ENCODE data around the gene BCOR.

DNA sequence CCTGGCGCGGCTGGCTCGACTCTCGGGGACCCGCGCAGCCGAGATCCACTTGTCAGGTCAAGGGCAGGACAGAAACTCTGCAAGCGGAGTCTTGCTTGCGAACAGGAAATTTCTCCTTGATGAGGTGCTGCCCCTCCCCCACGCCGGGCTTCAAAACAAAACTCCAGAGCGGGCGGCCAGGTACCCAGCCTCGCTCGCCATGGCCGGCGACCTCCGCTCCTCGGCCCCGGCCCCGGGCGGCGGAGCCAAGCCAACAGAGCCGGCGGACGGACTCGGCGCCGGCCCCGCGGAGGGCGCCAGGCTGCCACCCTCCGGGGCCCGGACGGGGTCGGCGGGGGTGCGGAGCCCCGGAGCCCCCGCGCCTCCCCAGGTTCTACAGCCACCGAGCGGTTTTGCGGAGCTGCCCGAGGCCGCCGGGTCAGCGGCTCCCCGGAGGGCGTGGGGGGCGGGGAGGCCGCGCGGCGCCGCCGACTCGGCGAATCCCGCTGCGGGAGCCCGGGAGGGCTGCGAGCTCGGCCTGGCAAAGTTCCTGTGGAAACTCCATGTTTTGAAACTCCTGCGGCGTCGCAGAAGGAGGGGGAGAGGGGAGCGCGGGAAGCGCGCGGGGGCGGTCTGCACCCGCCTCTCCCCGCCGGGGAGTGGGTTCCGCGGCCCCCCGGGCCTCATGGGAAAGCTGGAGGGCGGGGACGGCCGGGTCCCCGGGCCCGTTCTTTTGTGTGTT lies 11.7 kb upstream of the BCOR start:
- no peak for TF ChIP-seq EZH2 (IDR thresholded peaks at IDR 0.05; ENCODE audit: borderline replicate concordance, low read length)
- TF ChIP-seq, protein P1, sequence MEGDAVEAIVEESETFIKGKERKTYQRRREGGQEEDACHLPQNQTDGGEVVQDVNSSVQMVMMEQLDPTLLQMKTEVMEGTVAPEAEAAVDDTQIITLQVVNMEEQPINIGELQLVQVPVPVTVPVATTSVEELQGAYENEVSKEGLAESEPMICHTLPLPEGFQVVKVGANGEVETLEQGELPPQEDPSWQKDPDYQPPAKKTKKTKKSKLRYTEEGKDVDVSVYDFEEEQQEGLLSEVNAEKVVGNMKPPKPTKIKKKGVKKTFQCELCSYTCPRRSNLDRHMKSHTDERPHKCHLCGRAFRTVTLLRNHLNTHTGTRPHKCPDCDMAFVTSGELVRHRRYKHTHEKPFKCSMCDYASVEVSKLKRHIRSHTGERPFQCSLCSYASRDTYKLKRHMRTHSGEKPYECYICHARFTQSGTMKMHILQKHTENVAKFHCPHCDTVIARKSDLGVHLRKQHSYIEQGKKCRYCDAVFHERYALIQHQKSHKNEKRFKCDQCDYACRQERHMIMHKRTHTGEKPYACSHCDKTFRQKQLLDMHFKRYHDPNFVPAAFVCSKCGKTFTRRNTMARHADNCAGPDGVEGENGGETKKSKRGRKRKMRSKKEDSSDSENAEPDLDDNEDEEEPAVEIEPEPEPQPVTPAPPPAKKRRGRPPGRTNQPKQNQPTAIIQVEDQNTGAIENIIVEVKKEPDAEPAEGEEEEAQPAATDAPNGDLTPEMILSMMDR (IDR thresholded peaks at IDR 0.05; ENCODE audit: low read length) = no peak

All from OCI-LY1 (cell line).